Panc1 (cell line): ENCODE data around the gene MAS1L. TPM values are rescaled to one million over a fixed set of nuclear protein-coding genes. Genes with fewer than 3 reads are reported as not detected.

Source experiments
- ATAC-seq: fragments of 200-7000 bp; cut with Tn5 transposase; 2 replicates; pipeline ENCODE4 v1.9.1; 2020; ENCODE audit warnings: mild to moderate bottlenecking, moderate library complexity
- BruUV-seq: library from RNA; stranded (reverse); fragments of 400-500 nt; replicated peaks from 2 replicates; lab custom pipeline; 2021; lab: Mats Ljungman, UMichigan
- CTCF ChIA-PET: fragments of 300-600 bp; sonication (Branson Sonifier 250); formaldehyde crosslinking; loops from one replicate; lab custom pipeline; 2022; ENCODE audit warnings: antibody characterized with exemption; lab: Charles Lee
- POLR2A ChIA-PET: fragments of 300-600 bp; sonication (Branson Sonifier 250); formaldehyde crosslinking; loops from one replicate; lab custom pipeline; 2022; ENCODE audit warnings: antibody characterized with exemption; lab: Charles Lee
- DNase-seq: peaks from one replicate; pipeline ENCODE4 v3.0.0-alpha.2; 2010; ENCODE audit warnings: low read depth, low spot score
- H3K27ac ChIP-seq: 2 replicates; pipeline ENCODE4 v1.5.1; 2011; ENCODE audit warnings: mild to moderate bottlenecking, low read length, inconsistent platforms
- H3K27me3 ChIP-seq: fragments of 200-500 bp; sonication (Bioruptor generic); 2 replicates; pipeline ENCODE4 v1.6.0; 2014; ENCODE audit warnings: low read length, inconsistent platforms; ENCODE audit not compliant: control insufficient read depth, insufficient read depth
- H3K36me3 ChIP-seq: fragments of 200-500 bp; sonication (Bioruptor generic); 2 replicates; pipeline ENCODE4 v1.5.1; 2014; ENCODE audit warnings: inconsistent platforms, mild to moderate bottlenecking, low read length, moderate library complexity; ENCODE audit not compliant: control insufficient read depth, insufficient read depth
- H3K4me1 ChIP-seq: 2 replicates; pipeline ENCODE4 v1.5.1; 2011; ENCODE audit warnings: inconsistent platforms, mild to moderate bottlenecking, low read length, moderate library complexity; ENCODE audit not compliant: control insufficient read depth, insufficient read depth
- H3K4me3 ChIP-seq, 2 experiments: 2 replicates each; pipeline ENCODE4 v1.5.1; 2011 to 2012; ENCODE audit warnings: low read depth in 2 of 2, low read length in 2 of 2, mild to moderate bottlenecking in 2 of 2, inconsistent platforms in 1 of 2, moderate library complexity in 1 of 2
- H3K9me3 ChIP-seq: fragments of 200-500 bp; sonication (Bioruptor generic); 2 replicates; pipeline ENCODE4 v1.5.1; 2014; ENCODE audit warnings: low read depth, mild to moderate bottlenecking, inconsistent platforms, low read length, moderate library complexity; ENCODE audit not compliant: control insufficient read depth, insufficient read depth
- POLR2AphosphoS5 ChIP-seq: IDR thresholded peaks from 2 replicates; pipeline ENCODE4 v1.6.1; 2012; ENCODE audit warnings: mild to moderate bottlenecking, low read depth, low read length, moderate library complexity
- SIN3A ChIP-seq: IDR thresholded peaks from 2 replicates; pipeline ENCODE4 v1.6.1; 2012; ENCODE audit warnings: low read depth, mild to moderate bottlenecking, low read length, moderate library complexity, borderline replicate concordance; ENCODE audit not compliant: insufficient read depth
- TCF7L2 ChIP-seq: IDR thresholded peaks from 2 replicates; pipeline ENCODE4 v1.6.1; 2011; ENCODE audit warnings: mild to moderate bottlenecking, low read depth, low read length, inconsistent platforms
- in situ Hi-C: cut with HindIII; loops from 2 replicates; pipeline ENCODE4 v1.10.0; 2016; ENCODE audit warnings: low sequenced_read_pairs, low pct_unique_long_range_greater_than_20kb
- intact Hi-C: fragments of 100-400 bp; cut with micrococcal nuclease; formaldehyde crosslinking; loops from one replicate; pipeline ENCODE4 v1.10.0; 2022; ENCODE audit not compliant: unreplicated experiment
- total RNA-seq: library from RNA; stranded (reverse); gene quantifications from one replicate; pipeline ENCODE4 v1.2.1, GENCODE V29; 2021; ENCODE audit not compliant: unreplicated experiment
- TF ChIP-seq, protein P1 (sequence below): fragments of 450-650 bp; IDR thresholded peaks from 2 replicates; pipeline ENCODE4 v1.5.1; 2017; ENCODE audit warnings: mild to moderate bottlenecking
- TF ChIP-seq, protein P2 (sequence below), 2 experiments: IDR thresholded peaks; 2 replicates each; pipeline ENCODE4 v1.6.1; 2011 to 2012; ENCODE audit warnings: low read depth in 2 of 2, control low read depth in 1 of 2, low read length in 1 of 2, mild to moderate bottlenecking in 1 of 2, moderate library complexity in 1 of 2; ENCODE audit not compliant: insufficient read depth in 1 of 2

The MAS1L gene
- total RNA-seq, 1 experiment from 2014 or later = not detected

DNA sequence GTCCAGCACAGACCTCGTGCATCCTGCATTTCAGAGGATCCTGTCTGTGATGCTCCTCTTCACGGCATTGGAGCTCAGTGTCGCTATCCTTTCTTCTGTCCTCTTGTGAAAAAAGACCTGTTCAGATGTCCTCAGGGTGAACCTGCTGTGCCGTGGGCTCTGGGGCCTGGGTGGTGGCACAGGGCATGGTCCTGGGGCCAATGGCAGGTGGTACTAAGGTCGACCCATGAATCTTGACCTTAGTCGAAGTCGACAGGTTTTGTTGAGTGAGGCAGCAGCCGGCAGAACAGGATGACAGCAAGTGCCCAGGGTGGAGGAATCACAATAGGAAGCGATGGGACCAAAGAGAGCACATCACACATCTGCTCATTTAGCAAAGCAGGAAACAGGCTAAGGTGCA, 22.0 kb upstream of the MAS1L start:
- Histone ChIP-seq H3K4me3 (no peak overlapping the region), H3K9me3 (no peaks in the 10 kb centered on the region), H3K36me3 (no peaks in the 10 kb centered on the region), H3K27ac (no peak overlapping the region), H3K4me1 (no peaks in the 10 kb centered on the region), H3K27me3 (no peaks in the 10 kb centered on the region; the same call in none of the 2 replicates)
- TF ChIP-seq, protein P1, sequence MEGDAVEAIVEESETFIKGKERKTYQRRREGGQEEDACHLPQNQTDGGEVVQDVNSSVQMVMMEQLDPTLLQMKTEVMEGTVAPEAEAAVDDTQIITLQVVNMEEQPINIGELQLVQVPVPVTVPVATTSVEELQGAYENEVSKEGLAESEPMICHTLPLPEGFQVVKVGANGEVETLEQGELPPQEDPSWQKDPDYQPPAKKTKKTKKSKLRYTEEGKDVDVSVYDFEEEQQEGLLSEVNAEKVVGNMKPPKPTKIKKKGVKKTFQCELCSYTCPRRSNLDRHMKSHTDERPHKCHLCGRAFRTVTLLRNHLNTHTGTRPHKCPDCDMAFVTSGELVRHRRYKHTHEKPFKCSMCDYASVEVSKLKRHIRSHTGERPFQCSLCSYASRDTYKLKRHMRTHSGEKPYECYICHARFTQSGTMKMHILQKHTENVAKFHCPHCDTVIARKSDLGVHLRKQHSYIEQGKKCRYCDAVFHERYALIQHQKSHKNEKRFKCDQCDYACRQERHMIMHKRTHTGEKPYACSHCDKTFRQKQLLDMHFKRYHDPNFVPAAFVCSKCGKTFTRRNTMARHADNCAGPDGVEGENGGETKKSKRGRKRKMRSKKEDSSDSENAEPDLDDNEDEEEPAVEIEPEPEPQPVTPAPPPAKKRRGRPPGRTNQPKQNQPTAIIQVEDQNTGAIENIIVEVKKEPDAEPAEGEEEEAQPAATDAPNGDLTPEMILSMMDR = no peak
- TF ChIP-seq SIN3A = no peak
- no peak for TF ChIP-seq TCF7L2
- no peak for TF ChIP-seq POLR2AphosphoS5
- TF ChIP-seq, protein P2, sequence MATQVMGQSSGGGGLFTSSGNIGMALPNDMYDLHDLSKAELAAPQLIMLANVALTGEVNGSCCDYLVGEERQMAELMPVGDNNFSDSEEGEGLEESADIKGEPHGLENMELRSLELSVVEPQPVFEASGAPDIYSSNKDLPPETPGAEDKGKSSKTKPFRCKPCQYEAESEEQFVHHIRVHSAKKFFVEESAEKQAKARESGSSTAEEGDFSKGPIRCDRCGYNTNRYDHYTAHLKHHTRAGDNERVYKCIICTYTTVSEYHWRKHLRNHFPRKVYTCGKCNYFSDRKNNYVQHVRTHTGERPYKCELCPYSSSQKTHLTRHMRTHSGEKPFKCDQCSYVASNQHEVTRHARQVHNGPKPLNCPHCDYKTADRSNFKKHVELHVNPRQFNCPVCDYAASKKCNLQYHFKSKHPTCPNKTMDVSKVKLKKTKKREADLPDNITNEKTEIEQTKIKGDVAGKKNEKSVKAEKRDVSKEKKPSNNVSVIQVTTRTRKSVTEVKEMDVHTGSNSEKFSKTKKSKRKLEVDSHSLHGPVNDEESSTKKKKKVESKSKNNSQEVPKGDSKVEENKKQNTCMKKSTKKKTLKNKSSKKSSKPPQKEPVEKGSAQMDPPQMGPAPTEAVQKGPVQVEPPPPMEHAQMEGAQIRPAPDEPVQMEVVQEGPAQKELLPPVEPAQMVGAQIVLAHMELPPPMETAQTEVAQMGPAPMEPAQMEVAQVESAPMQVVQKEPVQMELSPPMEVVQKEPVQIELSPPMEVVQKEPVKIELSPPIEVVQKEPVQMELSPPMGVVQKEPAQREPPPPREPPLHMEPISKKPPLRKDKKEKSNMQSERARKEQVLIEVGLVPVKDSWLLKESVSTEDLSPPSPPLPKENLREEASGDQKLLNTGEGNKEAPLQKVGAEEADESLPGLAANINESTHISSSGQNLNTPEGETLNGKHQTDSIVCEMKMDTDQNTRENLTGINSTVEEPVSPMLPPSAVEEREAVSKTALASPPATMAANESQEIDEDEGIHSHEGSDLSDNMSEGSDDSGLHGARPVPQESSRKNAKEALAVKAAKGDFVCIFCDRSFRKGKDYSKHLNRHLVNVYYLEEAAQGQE (IDR thresholded peaks at IDR 0.05; ENCODE audit: insufficient read depth in 1 of 2, low read depth in 2 of 2, low read length in 1 of 2) = no peak
- CTCF ChIA-PET = no interaction called here
- DNase-seq = no peak
- intact Hi-C loops = no loop called here
- POLR2A ChIA-PET = no interaction called here
- BruUV-seq = no TSS peak
- no peak for ATAC-seq
- in situ Hi-C loops = no loop called here

DNA sequence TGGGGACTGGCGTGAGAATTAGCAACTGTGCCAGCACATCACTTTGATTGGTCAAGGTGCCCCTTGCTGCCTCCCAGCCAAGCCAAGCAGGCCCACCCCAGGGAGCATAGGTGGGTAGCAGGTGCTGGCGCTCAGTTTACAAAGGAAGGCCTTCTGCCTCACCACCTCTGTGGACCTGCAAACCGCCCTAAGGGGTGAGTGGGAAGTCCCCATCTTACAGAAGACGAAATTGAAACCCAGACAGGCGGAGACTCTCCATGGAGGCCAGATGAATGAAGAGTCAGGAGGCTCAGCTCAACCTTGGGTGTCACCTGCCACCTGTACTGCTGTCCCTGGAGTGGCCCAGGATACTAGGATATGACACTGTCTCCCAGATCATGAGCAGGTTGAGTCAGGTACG, 21.5 kb upstream of the MAS1L start:
- H3K4me3 ChIP-seq = no peak overlapping the region
- ATAC-seq = no peak
- TF ChIP-seq TCF7L2 (no peak), POLR2AphosphoS5 (no peak), SIN3A (no peak)
- TF ChIP-seq, protein P1 = no peak
- TF ChIP-seq, protein P2 (IDR thresholded peaks at IDR 0.05; ENCODE audit: insufficient read depth in 1 of 2, low read depth in 2 of 2, low read length in 1 of 2) = no peak
- intact Hi-C loops (no loop called here), in situ Hi-C loops (no loop called here)
- BruUV-seq = no TSS peak
- no peaks in the 10 kb centered on the region for H3K4me1 ChIP-seq
- CTCF ChIA-PET = no interaction called here
- no peaks in the 10 kb centered on the region for H3K36me3 ChIP-seq
- H3K27me3 ChIP-seq = no peaks in the 10 kb centered on the region; the same call in none of the 2 replicates
- H3K9me3 ChIP-seq = no peaks in the 10 kb centered on the region
- no peak for DNase-seq
- H3K27ac ChIP-seq = no peak overlapping the region
- POLR2A ChIA-PET = interaction anchor here (0.6 kb wide), 1 partner anchor 516 kb away, joined by 4 read pairs; no protein-coding TSS in a partner anchor
